Posterior vena cava (tissue), 2 donors: Measurements from ENCODE around the gene CRIM1. TPM values are rescaled to one million over a fixed set of nuclear protein-coding genes. Genes with fewer than 3 reads are reported as not detected.
"Not testable (repeated sequence)": the region's sequence is repeated elsewhere in the genome, so short reads cannot be mapped to it uniquely, and the experiment has no call there.

Source experiments
- DNase-seq: peaks from one replicate; pipeline ENCODE4 v3.0.0-alpha.2; 2020; ENCODE audit warnings: low spot score
- intact Hi-C, 2 donors: fragments of 100-400 bp; cut with DNase I; formaldehyde crosslinking; loops; one replicate each; pipeline versions ENCODE4 v1.14.1 to v1.14.2; 2022 to 2023
- total RNA-seq, 2 donors: library from RNA; stranded (reverse); fragmentation: NEBNext Ultra II Directional; extraction: Animal tissue kit (Norgen Biotek cat#: 25700); gene quantifications; one replicate each; pipeline ENCODE4 v1.2.1, GENCODE V29; 2021
- donor health status: DM: yes; HTN: yes; CAD: no.
- donor health status: DM: yes; HTN: yes; CAD: no.

Gene CRIM1
- total RNA-seq, 2 donors from 2014 or later = 103 to 143 TPM

DNA sequence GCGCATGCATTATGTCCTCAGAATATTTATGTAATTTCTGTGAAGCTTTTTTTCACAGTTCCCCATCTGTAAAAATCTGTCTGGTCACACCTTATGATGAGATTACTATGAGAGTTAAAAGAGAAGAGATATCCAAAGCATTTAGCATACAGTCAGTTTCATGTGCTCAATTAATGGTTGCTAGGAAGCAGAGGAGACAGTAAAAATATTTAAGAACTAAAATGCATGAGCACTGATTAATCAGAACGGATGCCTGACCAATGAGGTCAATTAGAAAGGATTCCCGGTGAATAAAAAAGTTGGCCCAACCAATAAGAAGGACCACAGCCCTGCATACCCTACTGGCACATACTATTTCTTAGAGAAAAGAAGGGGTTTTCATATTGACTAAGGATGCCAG, 12.0 kb upstream of the CRIM1 start:
- intact Hi-C loops = no loop called here
- no peak for DNase-seq

DNA sequence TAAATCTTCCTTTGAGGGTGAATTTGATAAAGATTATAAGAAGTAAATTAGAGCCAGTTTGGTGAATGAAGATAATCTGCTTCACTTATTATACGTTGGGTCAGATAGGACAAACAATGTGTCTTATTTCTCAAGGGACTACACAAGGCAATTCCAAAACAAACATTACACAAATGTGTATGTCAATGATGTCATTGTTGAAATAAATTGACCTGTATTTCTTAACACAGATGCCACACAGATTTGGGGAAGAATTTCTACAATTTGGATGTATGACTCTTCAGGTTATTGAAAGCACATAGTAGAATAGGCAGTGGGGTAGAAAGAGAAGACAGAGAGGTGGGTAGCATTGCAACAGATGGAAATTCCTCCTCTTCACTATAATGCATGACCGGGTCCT, 6.9 kb upstream of the CRIM1 start:
- no peak for DNase-seq
- intact Hi-C loops = no loop called here

DNA sequence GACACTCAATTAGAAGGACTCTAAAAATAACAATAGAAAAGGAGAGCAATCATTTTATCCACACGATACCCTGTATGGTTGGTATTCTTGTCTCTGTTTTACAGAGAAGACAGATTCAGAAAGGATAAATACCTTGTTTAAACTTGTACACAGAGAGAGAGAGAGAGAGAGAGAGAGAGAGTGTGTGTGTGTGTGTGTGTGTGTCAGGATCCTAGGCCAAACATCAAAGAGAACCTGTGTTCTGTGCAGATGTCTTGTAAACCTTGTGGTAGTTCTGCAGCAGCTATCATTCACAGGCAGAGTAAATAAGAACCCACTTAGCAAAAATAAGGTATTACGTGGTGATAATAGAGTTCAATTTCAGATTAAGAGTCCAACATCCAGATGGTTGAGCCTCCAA, 4.3 kb upstream of the CRIM1 start:
- no peak for DNase-seq
- intact Hi-C loops = loop anchor here (5.0 to 10.0 kb wide), 3 partner anchors 104 to 316 kb away; no protein-coding TSS in a partner anchor

DNA sequence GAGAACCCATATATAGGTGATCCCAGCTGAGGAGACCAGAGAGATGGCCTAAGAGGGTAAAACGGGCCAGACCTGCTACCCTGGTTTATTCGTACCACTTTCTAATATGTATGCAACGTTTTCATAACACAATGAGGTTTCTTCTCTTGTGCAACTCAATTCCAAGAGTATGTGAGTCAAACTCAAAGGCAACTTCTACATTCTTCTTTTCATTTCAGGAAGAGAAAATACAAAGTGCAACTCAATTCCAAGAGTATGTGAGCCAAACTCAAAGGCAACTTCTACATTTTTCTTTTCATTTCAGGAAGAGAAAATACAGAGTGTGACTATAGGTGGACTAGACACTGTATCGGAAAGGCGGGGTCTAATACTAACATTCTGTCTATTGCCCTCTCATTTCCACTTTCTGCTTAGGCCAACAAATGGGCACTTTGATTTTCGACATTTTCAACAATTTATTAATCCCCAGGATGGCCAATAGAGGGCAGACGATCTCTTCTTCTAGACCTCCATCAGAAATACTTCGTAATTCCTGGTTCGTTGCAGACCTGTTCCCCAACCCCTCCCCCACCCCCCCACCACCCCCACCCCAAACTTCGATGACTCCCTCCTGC, 3.7 kb upstream of the CRIM1 start:
- no peak for DNase-seq
- intact Hi-C loops = loop anchor here (5.0 to 10.0 kb wide), 3 partner anchors 103 to 315 kb away; no protein-coding TSS in a partner anchor

DNA sequence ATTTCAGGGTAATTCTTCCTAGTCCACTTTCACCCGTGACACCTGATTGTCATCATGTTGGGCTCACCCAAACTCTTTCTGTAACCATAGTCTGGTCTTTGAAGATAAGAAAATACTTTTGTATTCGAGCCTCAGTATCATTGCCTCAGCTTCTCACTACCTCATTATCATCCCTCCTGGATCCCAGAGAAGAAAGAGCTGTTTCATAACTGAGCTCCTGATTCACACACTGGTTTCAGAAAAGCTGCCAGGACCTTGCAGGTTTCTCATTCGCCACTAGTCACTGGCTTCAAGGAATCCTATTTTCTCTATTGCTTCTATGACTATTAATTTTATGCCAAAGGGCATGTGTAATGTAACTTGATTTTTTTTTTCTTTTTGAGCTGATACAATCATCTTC, 2.9 kb upstream of the CRIM1 start:
- DNase-seq = no peak

DNA sequence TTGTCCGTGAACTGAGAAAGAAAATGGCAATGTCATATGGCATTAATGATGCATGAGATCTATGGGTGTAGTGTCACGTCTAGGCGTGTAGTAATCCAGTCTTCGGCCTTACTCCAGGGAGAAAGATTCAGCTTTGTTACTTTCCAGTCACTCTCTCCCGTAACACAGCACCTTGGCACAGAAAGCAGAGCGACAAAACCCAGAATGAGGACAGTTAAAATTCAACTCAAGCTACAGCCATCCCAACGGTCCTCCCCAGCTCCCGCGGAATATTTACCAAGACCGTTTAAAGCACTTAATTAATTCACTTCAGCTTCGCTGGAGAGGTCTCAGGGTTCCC, 797 bp upstream of the CRIM1 start:
- DNase-seq = no peak
- intact Hi-C loops = loop anchor here (5.0 to 10.0 kb wide), 3 partner anchors 100 to 313 kb away; no protein-coding TSS in a partner anchor

More for the DNA sequence above, 2.9 kb upstream of the CRIM1 start:
- intact Hi-C loops = loop anchor here (5.0 to 10.0 kb wide), 3 partner anchors 102 to 315 kb away; no protein-coding TSS in a partner anchor

DNA sequence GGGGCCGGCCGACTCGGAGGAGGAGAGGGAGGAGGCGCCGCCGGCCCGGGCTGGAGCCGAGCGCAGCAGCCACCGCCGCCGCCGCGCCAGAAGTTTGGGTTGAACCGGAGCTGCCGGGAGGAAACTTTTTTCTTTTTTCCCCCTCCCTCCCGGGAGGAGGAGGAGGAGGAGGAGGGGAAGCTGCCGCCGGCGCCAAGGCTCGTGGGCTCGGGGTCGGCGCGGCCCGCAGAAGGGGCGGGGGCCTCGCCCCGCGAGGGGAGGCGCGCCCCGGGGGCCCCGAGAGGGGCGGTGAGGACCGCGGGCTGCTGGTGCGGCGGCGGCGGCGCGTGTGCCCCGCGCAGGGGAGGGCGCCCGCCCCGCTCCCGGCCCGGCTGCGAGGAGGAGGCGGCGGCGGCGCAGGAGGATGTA, 316 bp downstream of the CRIM1 start:
- DNase-seq = no peak
- intact Hi-C loops = loop anchor here in 1 of 2 donors (10.0 kb wide), 1 partner anchor 99 kb away; no protein-coding TSS in a partner anchor

DNA sequence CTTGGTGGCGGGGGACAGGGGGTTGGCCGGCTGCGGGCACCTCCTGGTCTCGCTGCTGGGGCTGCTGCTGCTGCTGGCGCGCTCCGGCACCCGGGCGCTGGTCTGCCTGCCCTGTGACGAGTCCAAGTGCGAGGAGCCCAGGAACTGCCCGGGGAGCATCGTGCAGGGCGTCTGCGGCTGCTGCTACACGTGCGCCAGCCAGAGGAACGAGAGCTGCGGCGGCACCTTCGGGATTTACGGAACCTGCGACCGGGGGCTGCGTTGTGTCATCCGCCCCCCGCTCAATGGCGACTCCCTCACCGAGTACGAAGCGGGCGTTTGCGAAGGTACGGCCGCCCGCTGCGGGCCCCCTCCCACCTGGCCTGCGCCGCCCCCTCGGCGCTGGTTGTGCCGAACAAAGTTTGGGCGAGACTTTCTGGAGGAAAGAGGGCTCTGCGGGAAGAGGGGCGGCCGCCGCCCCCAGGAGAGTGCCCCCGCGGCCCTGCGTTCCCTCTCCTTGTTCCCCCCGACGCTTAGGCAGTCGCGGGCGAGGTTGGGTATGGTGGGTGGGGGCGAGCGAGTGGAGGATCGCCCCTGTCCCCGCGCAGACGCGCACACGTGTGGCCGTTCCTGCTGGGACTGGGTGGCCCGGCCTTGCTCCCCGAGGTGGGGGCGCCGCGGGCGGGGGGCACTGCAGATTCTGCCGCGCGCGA, 866 bp downstream of the CRIM1 start:
- intact Hi-C loops = loop anchor here in 1 of 2 donors (10.0 kb wide), 1 partner anchor 98 kb away; no protein-coding TSS in a partner anchor
- peak; percentile 89 for DNase-seq

DNA sequence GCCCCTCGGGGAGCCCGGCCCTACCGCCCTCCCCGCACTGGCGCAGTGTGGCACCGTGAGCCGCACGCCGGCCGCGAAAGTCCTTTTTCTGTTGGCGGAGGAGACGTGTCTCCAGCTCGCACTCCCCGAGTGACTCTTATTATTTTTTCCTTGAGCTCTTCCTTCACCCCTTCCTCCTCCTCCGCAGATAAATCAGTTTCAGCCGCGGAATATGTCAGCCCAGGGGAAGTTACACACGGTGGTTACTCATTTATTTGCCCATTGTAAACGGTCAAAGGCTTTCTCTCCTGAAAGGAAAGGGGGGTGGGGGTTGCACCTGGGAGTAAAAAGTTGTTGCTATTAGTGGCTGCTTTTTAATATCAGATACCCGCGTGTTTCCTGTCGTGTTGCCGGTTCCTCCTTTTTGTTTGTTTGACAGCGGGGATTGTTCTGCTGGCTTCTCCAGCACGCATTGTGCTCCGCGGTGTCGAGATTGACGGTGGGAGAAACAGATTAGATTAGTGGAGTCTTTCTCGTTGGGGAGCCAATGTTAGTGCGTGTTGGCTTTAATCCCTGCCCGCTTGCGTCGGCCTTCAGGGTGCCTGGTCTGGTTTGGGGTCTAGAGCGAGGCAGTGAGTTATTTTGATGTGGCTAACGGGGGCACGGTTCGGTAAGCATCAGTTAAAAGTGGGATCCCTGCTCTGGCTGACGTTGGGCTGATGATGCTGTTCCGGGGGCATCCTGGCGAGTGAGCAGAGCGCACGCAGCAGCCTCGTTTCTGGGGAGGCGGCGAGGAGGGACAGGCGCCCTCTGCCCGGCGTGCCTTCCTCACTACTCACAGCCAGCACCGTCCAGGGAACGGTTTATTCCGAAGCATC, 1.6 kb downstream of the CRIM1 start:
- intact Hi-C loops = loop anchor here in 1 of 2 donors (10.0 kb wide), 1 partner anchor 98 kb away; no protein-coding TSS in a partner anchor
- DNase-seq = peak; percentile 84

DNA sequence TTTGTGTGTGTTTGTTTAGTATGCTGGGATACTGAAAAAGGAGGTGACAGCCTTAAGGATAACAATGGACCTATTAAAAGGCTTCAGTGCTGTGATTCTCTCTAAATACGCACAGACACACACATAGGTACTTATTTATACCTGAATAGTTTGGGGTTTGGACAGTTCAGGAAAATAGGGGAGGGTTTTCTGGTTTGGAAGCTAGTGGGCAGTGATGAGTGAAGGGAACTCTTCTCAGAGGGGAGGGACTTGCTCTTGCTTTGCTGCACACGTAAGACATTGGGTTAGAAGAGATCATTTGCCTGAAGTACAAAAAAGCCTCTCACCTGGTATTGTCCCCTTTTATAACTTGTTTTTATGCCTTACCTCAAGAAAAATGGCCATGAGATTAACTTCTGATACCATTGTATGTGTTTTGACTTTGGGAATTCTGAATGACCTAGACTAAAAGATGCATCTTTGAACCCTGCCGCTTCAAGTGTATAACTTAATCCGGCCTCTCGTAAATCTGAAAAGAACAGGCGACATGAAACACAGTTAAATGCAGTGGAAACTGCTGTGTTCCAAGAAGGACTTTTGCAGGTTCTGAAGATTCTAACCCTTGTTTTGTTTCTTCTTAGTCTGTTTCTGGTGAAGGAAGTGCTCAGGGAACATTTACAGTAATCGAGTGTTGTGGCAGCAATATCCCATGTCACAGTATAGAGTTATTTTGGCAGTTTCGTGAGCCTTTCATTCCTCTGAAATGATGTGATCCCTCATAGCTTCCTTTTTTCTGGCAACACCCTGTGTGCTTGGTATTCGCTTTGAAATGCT, 2.5 kb downstream of the CRIM1 start:
- DNase-seq = no peak
- intact Hi-C loops = loop anchor here in 1 of 2 donors (10.0 kb wide), 1 partner anchor 97 kb away; no protein-coding TSS in a partner anchor

DNA sequence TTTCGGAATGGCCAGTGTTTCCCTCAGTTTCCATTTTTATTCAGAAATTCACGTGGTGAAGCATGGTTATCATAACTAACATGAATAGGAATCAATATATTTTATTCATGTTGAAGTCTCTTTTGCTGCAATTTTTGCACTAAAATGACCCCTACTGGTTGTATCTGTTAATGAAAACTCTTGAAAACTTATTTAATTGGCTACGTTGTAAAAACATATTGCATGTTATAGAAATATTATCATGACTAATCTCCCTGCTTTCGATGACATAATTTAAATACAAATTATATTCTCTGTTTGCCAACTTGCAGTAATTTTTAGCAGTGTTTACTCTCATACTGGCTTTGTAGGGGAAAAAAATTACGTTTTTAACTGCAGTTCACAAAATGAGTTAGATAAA, 3.5 kb downstream of the CRIM1 start:
- intact Hi-C loops = loop anchor here in 1 of 2 donors (10.0 kb wide), 1 partner anchor 96 kb away; no protein-coding TSS in a partner anchor
- no peak for DNase-seq

DNA sequence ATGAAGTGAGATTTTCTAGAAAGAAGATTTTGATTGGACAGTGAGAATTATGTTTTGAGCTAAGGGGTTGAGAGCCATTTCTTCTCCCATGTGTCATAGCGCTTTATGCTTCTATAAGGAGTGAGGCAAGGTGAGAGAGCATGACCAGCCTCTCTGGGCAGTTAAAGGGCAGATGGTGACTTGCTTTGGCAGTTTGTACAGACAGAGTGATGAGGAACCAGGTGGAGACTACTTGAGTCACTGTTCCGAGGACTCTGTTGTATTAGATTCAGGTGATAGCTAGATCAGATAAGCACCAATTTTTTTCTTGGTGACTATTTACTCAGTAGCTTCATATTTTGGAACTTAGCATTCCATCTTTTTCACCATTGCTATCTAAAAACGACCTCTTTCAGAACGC, 4.5 kb downstream of the CRIM1 start:
- DNase-seq = no peak
- intact Hi-C loops = no loop called here

DNA sequence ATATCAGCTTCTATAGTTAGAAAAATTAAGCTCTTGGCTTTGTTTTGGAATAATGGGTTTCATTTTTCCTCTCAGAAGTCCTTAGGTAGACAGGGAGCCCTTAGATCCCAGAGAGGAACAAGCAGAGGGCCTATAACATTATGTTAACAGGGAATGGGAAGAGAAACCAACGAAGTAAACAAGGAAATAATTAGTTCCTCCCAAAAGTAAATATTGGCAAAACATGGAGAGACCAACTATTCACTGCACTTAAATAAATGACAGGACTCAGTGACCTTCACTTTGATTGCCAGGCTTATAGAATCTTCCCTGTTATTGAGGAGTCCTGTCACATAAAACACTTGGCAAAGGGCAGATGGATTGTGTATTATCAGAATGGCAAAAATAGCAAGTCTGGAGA, 5.3 kb downstream of the CRIM1 start:
- DNase-seq = no peak
- intact Hi-C loops = no loop called here

DNA sequence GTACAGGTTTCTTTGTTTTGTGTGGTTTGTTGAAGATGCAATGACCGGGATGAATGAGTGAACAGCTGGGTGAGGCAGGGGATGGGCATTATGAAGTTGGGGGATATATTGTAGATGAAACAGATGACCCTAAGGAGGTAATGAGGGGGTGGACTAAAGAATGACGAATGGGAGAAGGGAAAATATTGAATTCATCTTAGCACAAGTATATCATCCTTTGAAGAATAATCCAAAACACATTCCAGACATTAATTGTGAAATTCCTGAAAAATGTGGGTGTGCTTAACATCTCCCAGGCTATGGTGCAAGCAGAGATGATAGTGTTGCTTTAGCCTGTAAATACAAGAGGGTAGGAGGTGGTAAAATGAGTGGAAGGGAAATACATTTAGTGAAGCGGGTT, 5.8 kb downstream of the CRIM1 start:
- no peak for DNase-seq
- intact Hi-C loops = no loop called here

DNA sequence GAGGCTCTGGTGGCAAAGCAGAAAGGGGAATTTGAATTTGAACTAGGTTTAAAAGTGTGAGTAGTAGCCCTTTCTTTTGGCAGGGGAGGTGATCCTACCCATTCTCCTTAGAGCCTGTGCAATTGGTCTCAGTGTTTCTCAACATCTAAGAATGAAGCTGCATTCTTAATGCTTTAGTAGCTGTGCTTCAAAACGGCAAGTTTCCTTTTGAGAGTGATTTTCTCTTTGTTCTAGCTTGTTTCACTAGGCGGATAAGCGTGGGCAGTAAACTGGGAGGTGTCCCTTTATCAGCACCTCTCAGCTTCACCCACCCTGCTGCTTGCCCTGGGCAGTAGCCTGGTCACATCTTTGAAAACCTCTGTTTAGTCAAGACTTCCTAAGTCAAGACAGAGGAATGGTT, 6.7 kb downstream of the CRIM1 start:
- intact Hi-C loops = no loop called here
- no peak for DNase-seq

DNA sequence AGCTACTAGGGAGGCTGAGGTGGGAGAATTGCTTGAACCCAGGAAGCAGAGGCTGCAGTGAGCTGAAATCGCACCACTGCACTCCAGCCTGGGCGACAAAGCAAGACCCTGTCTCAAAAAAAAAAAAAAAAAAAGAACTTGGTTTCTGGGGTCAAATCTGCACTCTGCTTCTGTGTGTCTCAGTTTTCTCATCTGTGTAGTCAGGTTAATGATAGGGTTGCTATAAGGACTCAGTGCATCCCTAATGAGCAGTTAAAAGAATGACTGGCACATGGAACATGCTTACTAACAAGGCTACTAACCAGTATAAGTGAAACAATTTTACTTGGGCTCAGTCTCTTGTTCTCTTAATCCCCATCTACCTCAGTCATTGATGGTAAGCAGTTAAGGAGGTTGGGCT, 7.5 kb downstream of the CRIM1 start:
- not testable (repeated sequence) for DNase-seq
- intact Hi-C loops = loop anchor here in 1 of 2 donors (1.0 kb wide), 1 partner anchor 64 kb away; no protein-coding TSS in a partner anchor

DNA sequence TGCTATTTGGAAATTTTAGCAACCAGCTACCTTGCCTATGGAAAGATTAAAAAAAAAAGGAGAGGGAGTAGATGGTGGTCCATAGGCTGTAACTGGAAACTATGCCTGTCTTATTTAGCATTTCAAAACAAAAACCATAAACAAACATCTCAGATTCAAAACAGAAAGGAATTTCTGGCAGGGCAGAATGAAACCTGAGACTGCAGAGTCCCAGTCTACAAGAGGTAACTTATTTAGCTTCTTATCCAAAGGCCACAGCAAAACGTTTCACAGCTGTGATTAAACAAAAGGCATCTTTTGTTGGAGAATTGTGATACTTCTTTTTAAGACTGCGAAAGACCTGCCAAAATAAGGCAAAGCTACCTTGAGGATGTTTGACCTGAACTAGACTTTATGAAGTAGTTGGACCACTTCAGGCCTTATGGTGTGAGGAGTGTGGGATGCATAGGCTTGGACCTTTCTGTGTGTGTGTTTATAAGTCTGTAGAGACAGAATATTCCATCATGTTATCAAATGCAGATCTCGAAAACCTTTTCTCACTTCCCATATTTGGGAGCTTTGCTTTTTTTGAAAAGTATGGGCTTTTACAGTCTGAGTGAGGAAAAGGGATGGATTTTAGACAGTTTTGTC, 11.0 kb downstream of the CRIM1 start:
- intact Hi-C loops = no loop called here

DNA sequence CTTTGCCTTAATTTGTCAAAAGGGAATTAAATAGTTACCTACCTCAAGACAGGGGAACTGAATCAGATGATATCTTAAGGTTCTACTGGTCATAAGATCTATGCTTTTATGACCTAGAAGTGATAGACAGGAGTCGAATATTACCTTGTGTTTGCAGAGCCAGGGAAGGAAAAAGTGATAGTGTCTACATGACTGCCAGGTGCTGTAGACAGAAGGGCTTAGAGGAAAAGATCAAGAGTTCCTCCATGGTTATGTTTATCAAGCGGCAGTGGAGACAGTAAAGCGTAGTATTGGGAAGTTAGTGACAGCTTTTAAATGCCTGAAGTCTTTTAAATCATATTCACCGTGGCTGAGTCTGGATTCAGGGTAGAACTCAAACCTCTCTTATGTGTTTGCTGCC, 11.9 kb downstream of the CRIM1 start:
- no peak for DNase-seq

More for the DNA sequence above, 11.0 kb downstream of the CRIM1 start:
- no peak for DNase-seq

More for the DNA sequence above, 11.9 kb downstream of the CRIM1 start:
- intact Hi-C loops = no loop called here
